ENCODE data around the gene WDPCP. TPM values are rescaled to one million over a fixed set of nuclear protein-coding genes. Genes with fewer than 3 reads are reported as not detected.

The WDPCP gene
- total RNA-seq, 2 donors from 2014 or later, result 11.8 to 25.1 TPM

DNA sequence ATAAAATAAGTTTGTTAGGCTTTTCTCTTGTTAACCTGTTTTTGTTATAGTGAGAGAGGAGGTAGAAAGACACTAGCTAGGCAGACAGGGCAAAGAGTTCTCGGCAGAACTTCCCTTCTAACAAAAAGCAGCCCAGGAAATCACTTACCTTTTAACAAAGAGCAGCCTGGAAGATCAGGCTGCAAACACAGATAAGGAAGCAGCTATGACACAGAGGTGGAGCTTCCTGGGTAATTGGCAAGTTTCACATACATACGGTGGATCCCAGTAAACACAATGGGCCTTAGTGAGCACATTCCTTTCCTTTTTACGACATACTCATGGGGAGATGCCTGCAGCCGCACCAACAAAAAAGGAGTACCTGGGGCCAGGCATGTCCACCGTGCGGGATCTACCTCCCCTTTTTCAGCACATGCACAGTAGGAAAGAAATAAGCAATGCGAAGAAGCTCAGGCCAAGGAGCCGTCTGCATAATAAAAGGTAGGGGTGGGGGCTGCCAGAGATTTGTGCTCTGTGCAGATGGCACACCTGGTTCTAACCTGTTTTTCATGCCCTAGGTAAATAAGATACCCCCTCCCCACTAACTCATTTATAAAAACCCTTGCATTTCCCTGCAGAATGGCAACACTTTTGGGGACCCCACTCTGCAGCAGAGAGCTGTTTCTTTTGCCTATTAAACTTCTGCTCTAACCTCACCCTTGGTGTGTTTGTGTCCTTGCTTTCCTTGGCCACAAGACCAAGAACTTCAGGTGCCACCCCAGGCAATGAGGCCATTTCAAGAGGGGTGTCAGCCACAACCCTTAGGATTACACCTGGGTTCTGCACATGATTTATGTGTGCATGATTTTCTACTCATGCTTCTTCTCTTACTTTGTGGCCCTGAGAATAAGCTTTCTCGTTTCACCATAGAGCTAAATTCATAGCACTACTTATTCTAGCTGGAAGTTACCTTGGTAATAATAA, 27.0 kb upstream of the WDPCP start:
- TF ChIP-seq, protein P1, sequence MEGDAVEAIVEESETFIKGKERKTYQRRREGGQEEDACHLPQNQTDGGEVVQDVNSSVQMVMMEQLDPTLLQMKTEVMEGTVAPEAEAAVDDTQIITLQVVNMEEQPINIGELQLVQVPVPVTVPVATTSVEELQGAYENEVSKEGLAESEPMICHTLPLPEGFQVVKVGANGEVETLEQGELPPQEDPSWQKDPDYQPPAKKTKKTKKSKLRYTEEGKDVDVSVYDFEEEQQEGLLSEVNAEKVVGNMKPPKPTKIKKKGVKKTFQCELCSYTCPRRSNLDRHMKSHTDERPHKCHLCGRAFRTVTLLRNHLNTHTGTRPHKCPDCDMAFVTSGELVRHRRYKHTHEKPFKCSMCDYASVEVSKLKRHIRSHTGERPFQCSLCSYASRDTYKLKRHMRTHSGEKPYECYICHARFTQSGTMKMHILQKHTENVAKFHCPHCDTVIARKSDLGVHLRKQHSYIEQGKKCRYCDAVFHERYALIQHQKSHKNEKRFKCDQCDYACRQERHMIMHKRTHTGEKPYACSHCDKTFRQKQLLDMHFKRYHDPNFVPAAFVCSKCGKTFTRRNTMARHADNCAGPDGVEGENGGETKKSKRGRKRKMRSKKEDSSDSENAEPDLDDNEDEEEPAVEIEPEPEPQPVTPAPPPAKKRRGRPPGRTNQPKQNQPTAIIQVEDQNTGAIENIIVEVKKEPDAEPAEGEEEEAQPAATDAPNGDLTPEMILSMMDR (conservative IDR thresholded peaks at IDR 0.05), result no peak
- H3K4me1 Mint-ChIP-seq, result peaks cover 52% of the 10 kb centered on the region
- peak overlapping the region; percentile 99 for H3K27ac Mint-ChIP-seq
- Histone ChIP-seq H3K4me1 (ENCODE audit: control insufficient read depth, insufficient read depth, low read length) (peaks cover 12% of the 10 kb centered on the region), H3K9ac (ENCODE audit: extremely low read depth, low read length, poor library complexity, severe bottlenecking) (peak overlapping the region; percentile 91), H3K36me3 (ENCODE audit: control insufficient read depth, insufficient read depth, low read length) (peaks cover 10% of the 10 kb centered on the region), H3K27ac (ENCODE audit: low read depth, low read length) (peak overlapping the region; percentile 94), H3K4me3 (ENCODE audit: low read length) (peak overlapping the region; percentile 52), H3K27me3 (ENCODE audit: control insufficient read depth, insufficient read depth, low read length, poor library complexity, severe bottlenecking) (no peaks in the 10 kb centered on the region), H3K9me3 (ENCODE audit: control insufficient read depth, low read length) (peaks cover 32% of the 10 kb centered on the region)
- H3K27me3 Mint-ChIP-seq (ENCODE audit: insufficient read depth), result no peaks in the 10 kb centered on the region
- peaks cover 12% of the 10 kb centered on the region for H3K9me3 Mint-ChIP-seq
- peak overlapping the region; percentile 18 for H3K4me3 Mint-ChIP-seq
- peak; percentile 85 for DNase-seq
- peaks cover 6% of the 10 kb centered on the region for H3K36me3 Mint-ChIP-seq (ENCODE audit: low read depth)
- WGBS, 2 experiments (ENCODE audit: insufficient coverage in 1 of 2, insufficient read length in 1 of 2), result 24 to 55% methylated on average over 3 to 9 of the region's 9 CpGs

DNA sequence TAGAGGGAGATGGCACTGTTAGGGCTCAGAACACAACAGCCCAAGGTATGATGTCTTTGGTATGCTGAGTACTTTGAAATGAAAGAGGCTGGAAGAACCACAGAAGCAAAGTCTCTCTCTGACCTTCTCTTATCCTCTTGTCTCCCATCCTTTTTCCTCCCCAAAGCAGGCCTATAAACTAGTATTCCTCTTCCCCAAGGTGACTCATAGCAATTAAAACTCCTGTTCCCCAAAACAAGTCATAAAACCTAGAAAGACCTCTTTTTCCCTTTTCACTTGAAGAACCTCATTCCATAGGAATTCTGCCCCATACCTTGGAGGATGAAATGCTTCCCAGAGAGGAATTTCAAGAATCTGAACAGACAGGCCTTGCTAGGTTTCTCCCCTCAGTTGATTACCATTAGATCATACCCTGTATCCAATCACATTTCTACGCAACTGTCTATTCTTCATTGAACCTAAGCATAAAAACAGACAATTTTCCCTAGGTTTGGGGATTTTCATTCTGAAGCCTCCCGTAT, 26.2 kb upstream of the WDPCP start:
- Histone ChIP-seq H3K4me1 (ENCODE audit: control insufficient read depth, insufficient read depth, low read length) (peaks cover 12% of the 10 kb centered on the region), H3K27me3 (ENCODE audit: control insufficient read depth, insufficient read depth, low read length, poor library complexity, severe bottlenecking) (no peaks in the 10 kb centered on the region), H3K9me3 (ENCODE audit: control insufficient read depth, low read length) (peaks cover 24% of the 10 kb centered on the region), H3K4me3 (ENCODE audit: low read length) (peak overlapping the region; percentile 52), H3K27ac (ENCODE audit: low read depth, low read length) (peak overlapping the region; percentile 94), H3K36me3 (ENCODE audit: control insufficient read depth, insufficient read depth, low read length) (peaks cover 6% of the 10 kb centered on the region), H3K9ac (ENCODE audit: extremely low read depth, low read length, poor library complexity, severe bottlenecking) (peak overlapping the region; percentile 91)
- H3K4me3 Mint-ChIP-seq, result peak overlapping the region; percentile 18
- H3K36me3 Mint-ChIP-seq (ENCODE audit: low read depth), result peaks cover 3% of the 10 kb centered on the region
- DNase-seq, result peak; percentile 51
- H3K9me3 Mint-ChIP-seq, result peaks cover 8% of the 10 kb centered on the region
- 71 to 78% methylated on average over 1 to 2 of the region's 2 CpGs for WGBS, 2 experiments (ENCODE audit: insufficient coverage in 1 of 2, insufficient read length in 1 of 2)
- peak overlapping the region; percentile 99 for H3K27ac Mint-ChIP-seq
- TF ChIP-seq, protein P1 (conservative IDR thresholded peaks at IDR 0.05), result no peak
- peaks cover 52% of the 10 kb centered on the region for H3K4me1 Mint-ChIP-seq
- H3K27me3 Mint-ChIP-seq (ENCODE audit: insufficient read depth), result no peaks in the 10 kb centered on the region

DNA sequence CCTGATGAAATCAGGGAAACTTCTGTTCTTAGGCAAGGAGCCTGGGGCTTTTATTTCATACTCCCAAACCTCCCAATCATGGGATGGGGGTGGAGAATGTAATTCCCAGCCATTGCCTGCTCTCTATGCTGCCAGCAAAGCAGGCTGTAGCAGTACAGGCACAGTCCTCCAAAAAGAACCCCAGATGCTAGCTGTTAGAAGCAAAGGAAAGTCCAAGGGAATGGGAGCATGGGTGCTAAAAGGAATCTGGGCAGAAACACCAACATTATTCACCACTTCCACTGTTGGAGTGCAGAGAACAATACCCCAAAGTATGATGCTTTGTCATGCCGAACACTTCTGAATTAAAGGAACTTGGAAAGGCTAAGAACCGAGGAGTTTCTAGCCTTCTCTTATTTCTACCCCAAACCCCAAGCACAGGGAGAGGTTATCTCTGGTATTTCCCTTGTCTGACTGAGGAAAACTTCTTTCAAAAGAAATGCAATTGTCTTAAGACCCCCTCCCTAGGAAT, 25.2 kb upstream of the WDPCP start:
- WGBS, 2 experiments (ENCODE audit: insufficient coverage in 1 of 2, insufficient read length in 1 of 2), result 42 to 70% methylated on average over 2 of the region's 2 CpGs

More for the DNA sequence above, 25.2 kb upstream of the WDPCP start:
- Histone ChIP-seq H3K9me3 (ENCODE audit: control insufficient read depth, low read length) (peaks cover 15% of the 10 kb centered on the region), H3K4me1 (ENCODE audit: control insufficient read depth, insufficient read depth, low read length) (peaks cover 12% of the 10 kb centered on the region), H3K9ac (ENCODE audit: extremely low read depth, low read length, poor library complexity, severe bottlenecking) (peak overlapping the region; percentile 91), H3K36me3 (ENCODE audit: control insufficient read depth, insufficient read depth, low read length) (peaks cover 2% of the 10 kb centered on the region), H3K27ac (ENCODE audit: low read depth, low read length) (peak overlapping the region; percentile 94), H3K27me3 (ENCODE audit: control insufficient read depth, insufficient read depth, low read length, poor library complexity, severe bottlenecking) (no peaks in the 10 kb centered on the region), H3K4me3 (ENCODE audit: low read length) (peak overlapping the region; percentile 52)
- TF ChIP-seq, protein P1 (conservative IDR thresholded peaks at IDR 0.05), result no peak
- H3K4me3 Mint-ChIP-seq, result peak overlapping the region; percentile 18
- no peaks in the 10 kb centered on the region for H3K36me3 Mint-ChIP-seq (ENCODE audit: low read depth)
- DNase-seq, result peak; percentile 53
- peaks cover 52% of the 10 kb centered on the region for H3K4me1 Mint-ChIP-seq
- H3K27ac Mint-ChIP-seq, result peak overlapping the region; percentile 99
- H3K9me3 Mint-ChIP-seq, result peaks cover 5% of the 10 kb centered on the region
- H3K27me3 Mint-ChIP-seq (ENCODE audit: insufficient read depth), result no peaks in the 10 kb centered on the region

All from endodermal cell (in vitro differentiated cells).